Measurements from ENCODE around the gene HOXC12.

The HOXC12 gene

GRCh38 chr12:53988541-53989226 lies 34.0 kb downstream of the HOXC12 start:
- H2BK120ac ChIP-seq (ENCODE audit: insufficient read depth, low read length, poor library complexity): no peak overlapping the region
- H3K4me1 ChIP-seq (ENCODE audit: control insufficient read depth in 1 of 2, insufficient read depth in 2 of 2, low read length in 2 of 2): peaks cover 0 to 2% of the 10 kb centered on the region in 2 experiments
- H3K4ac ChIP-seq (ENCODE audit: low read depth, low read length): no peak overlapping the region
- no peak overlapping the region for H3K23ac ChIP-seq (ENCODE audit: low read length)
- H2BK12ac ChIP-seq (ENCODE audit: low read length): no peak overlapping the region
- H4K91ac ChIP-seq (ENCODE audit: low read depth, low read length): no peak overlapping the region
- no peak overlapping the region for H3K9ac ChIP-seq (ENCODE audit: low read length)
- no CpG with 5 or more reads among the region's 5 CpGs for WGBS (ENCODE audit: extremely low coverage, insufficient coverage, insufficient read length)
- no peak for DNase-seq
- H3K79me1 ChIP-seq (ENCODE audit: low read length): no peaks in the 10 kb centered on the region
- no peak overlapping the region for H2BK5ac ChIP-seq (ENCODE audit: low read depth, low read length, poor library complexity)
- no peak overlapping the region for H3K27ac ChIP-seq (ENCODE audit: low read depth, low read length)
- no peak overlapping the region for H4K12ac ChIP-seq (ENCODE audit: low read depth, low read length)
- no peak overlapping the region for H3K18ac ChIP-seq (ENCODE audit: low read length)
- no peak overlapping the region for H3K4me3 ChIP-seq (ENCODE audit: low read depth, low read length)
- H3K27me3 ChIP-seq (ENCODE audit: insufficient read depth, low read length): peaks cover 91% of the 10 kb centered on the region
- no peak overlapping the region for H2AK5ac ChIP-seq (ENCODE audit: low read length)
- no peak overlapping the region for H3K4me2 ChIP-seq (ENCODE audit: low read length)
- no peak overlapping the region for H4K8ac ChIP-seq (ENCODE audit: low read depth, low read length)
- H3K9me3 ChIP-seq (ENCODE audit: insufficient read depth, low read depth, low read length): peaks cover 25% of the 10 kb centered on the region
- H3K14ac ChIP-seq (ENCODE audit: low read length): no peak overlapping the region
- no peak overlapping the region for H2AFZ ChIP-seq (ENCODE audit: insufficient read depth, low read length, poor library complexity)
- H3K79me2 ChIP-seq (ENCODE audit: control insufficient read depth, insufficient read depth, low read length, poor library complexity): no peaks in the 10 kb centered on the region
- H3K36me3 ChIP-seq (ENCODE audit: control insufficient read depth in 1 of 2, insufficient read depth in 2 of 2, low read length in 2 of 2): no peaks in the 10 kb centered on the region

- Histone ChIP-seq H2BK5ac (ENCODE audit: low read depth, low read length, poor library complexity) (no peak overlapping the region), H3K36me3 (ENCODE audit: control insufficient read depth in 1 of 2, insufficient read depth in 2 of 2, low read length in 2 of 2) (no peaks in the 10 kb centered on the region), H3K4me2 (ENCODE audit: low read length) (no peak overlapping the region), H2BK120ac (ENCODE audit: insufficient read depth, low read length, poor library complexity) (no peak overlapping the region), H3K4me1 (ENCODE audit: control insufficient read depth in 1 of 2, insufficient read depth in 2 of 2, low read length in 2 of 2) (no peaks in the 10 kb centered on the region), H2BK12ac (ENCODE audit: low read length) (no peak overlapping the region), H3K23ac (ENCODE audit: low read length) (no peak overlapping the region), H3K27ac (ENCODE audit: low read depth, low read length) (no peak overlapping the region), H3K4ac (ENCODE audit: low read depth, low read length) (no peak overlapping the region), H4K12ac (ENCODE audit: low read depth, low read length) (no peak overlapping the region), H3K18ac (ENCODE audit: low read length) (no peak overlapping the region), H3K79me1 (ENCODE audit: low read length) (no peaks in the 10 kb centered on the region), H3K14ac (ENCODE audit: low read length) (no peak overlapping the region), H3K9me3 (ENCODE audit: insufficient read depth, low read depth, low read length) (peaks cover 26% of the 10 kb centered on the region), H3K4me3 (ENCODE audit: low read depth, low read length) (no peak overlapping the region), H3K9ac (ENCODE audit: low read length) (no peak overlapping the region), H3K79me2 (ENCODE audit: control insufficient read depth, insufficient read depth, low read length, poor library complexity) (no peaks in the 10 kb centered on the region), H3K27me3 (ENCODE audit: insufficient read depth, low read length) (peaks cover 91% of the 10 kb centered on the region), H4K8ac (ENCODE audit: low read depth, low read length) (no peak overlapping the region), H2AK5ac (ENCODE audit: low read length) (no peak overlapping the region), H2AFZ (ENCODE audit: insufficient read depth, low read length, poor library complexity) (no peak overlapping the region), H4K91ac (ENCODE audit: low read depth, low read length) (no peak overlapping the region)
- peak; percentile 43 to 78 for DNase-seq
- WGBS (ENCODE audit: extremely low coverage, insufficient coverage, insufficient read length): no CpG with 5 or more reads among the region's 28 CpGs
Measured at GRCh38 chr12:53989227-53990113, 34.8 kb downstream of the HOXC12 start.

- Histone ChIP-seq H3K4me3 (ENCODE audit: low read depth, low read length) (no peak overlapping the region), H3K23ac (ENCODE audit: low read length) (no peak overlapping the region), H2BK120ac (ENCODE audit: insufficient read depth, low read length, poor library complexity) (no peak overlapping the region), H3K4me2 (ENCODE audit: low read length) (no peak overlapping the region), H3K4ac (ENCODE audit: low read depth, low read length) (no peak overlapping the region), H3K27ac (ENCODE audit: low read depth, low read length) (no peak overlapping the region), H2AK5ac (ENCODE audit: low read length) (no peak overlapping the region), H3K4me1 (ENCODE audit: control insufficient read depth in 1 of 2, insufficient read depth in 2 of 2, low read length in 2 of 2) (peaks cover 0 to 5% of the 10 kb centered on the region in 2 experiments), H3K36me3 (ENCODE audit: control insufficient read depth in 1 of 2, insufficient read depth in 2 of 2, low read length in 2 of 2) (no peaks in the 10 kb centered on the region), H2BK12ac (ENCODE audit: low read length) (no peak overlapping the region), H3K9ac (ENCODE audit: low read length) (no peak overlapping the region), H3K79me2 (ENCODE audit: control insufficient read depth, insufficient read depth, low read length, poor library complexity) (no peaks in the 10 kb centered on the region), H3K27me3 (ENCODE audit: insufficient read depth, low read length) (peaks cover 92% of the 10 kb centered on the region), H2AFZ (ENCODE audit: insufficient read depth, low read length, poor library complexity) (no peak overlapping the region), H3K14ac (ENCODE audit: low read length) (no peak overlapping the region), H4K91ac (ENCODE audit: low read depth, low read length) (no peak overlapping the region), H4K8ac (ENCODE audit: low read depth, low read length) (no peak overlapping the region), H3K18ac (ENCODE audit: low read length) (no peak overlapping the region), H3K79me1 (ENCODE audit: low read length) (no peaks in the 10 kb centered on the region), H3K9me3 (ENCODE audit: insufficient read depth, low read depth, low read length) (peaks cover 20% of the 10 kb centered on the region), H4K12ac (ENCODE audit: low read depth, low read length) (no peak overlapping the region), H2BK5ac (ENCODE audit: low read depth, low read length, poor library complexity) (no peak overlapping the region)
- no peak for DNase-seq
- WGBS (ENCODE audit: extremely low coverage, insufficient coverage, insufficient read length): no CpG with 5 or more reads among the region's 27 CpGs
Measured at GRCh38 chr12:53990311-53991076, 35.8 kb downstream of the HOXC12 start.

- peaks cover 17% of the 10 kb centered on the region for H3K9me3 ChIP-seq (ENCODE audit: insufficient read depth, low read depth, low read length)
- peaks cover 92% of the 10 kb centered on the region for H3K27me3 ChIP-seq (ENCODE audit: insufficient read depth, low read length)
- no peak overlapping the region for H4K8ac ChIP-seq (ENCODE audit: low read depth, low read length)
- H3K4me2 ChIP-seq (ENCODE audit: low read length): no peak overlapping the region
- H3K18ac ChIP-seq (ENCODE audit: low read length): no peak overlapping the region
- WGBS (ENCODE audit: extremely low coverage, insufficient coverage, insufficient read length): no CpG with 5 or more reads among the region's 8 CpGs
- no peaks in the 10 kb centered on the region for H3K36me3 ChIP-seq (ENCODE audit: control insufficient read depth in 1 of 2, insufficient read depth in 2 of 2, low read length in 2 of 2)
- peaks cover 0 to 8% of the 10 kb centered on the region in 2 experiments for H3K4me1 ChIP-seq (ENCODE audit: control insufficient read depth in 1 of 2, insufficient read depth in 2 of 2, low read length in 2 of 2)
- H3K79me1 ChIP-seq (ENCODE audit: low read length): no peaks in the 10 kb centered on the region
- H3K9ac ChIP-seq (ENCODE audit: low read length): no peak overlapping the region
- no peak overlapping the region for H4K12ac ChIP-seq (ENCODE audit: low read depth, low read length)
- no peak overlapping the region for H3K27ac ChIP-seq (ENCODE audit: low read depth, low read length)
- no peak overlapping the region for H2BK120ac ChIP-seq (ENCODE audit: insufficient read depth, low read length, poor library complexity)
- H3K14ac ChIP-seq (ENCODE audit: low read length): no peak overlapping the region
- H4K91ac ChIP-seq (ENCODE audit: low read depth, low read length): no peak overlapping the region
- no peak overlapping the region for H3K4me3 ChIP-seq (ENCODE audit: low read depth, low read length)
- no peak overlapping the region for H3K23ac ChIP-seq (ENCODE audit: low read length)
- H2BK12ac ChIP-seq (ENCODE audit: low read length): no peak overlapping the region
- no peak overlapping the region for H2BK5ac ChIP-seq (ENCODE audit: low read depth, low read length, poor library complexity)
- DNase-seq: peak; percentile 23 to 40
- no peak overlapping the region for H3K4ac ChIP-seq (ENCODE audit: low read depth, low read length)
- no peaks in the 10 kb centered on the region for H3K79me2 ChIP-seq (ENCODE audit: control insufficient read depth, insufficient read depth, low read length, poor library complexity)
- H2AK5ac ChIP-seq (ENCODE audit: low read length): no peak overlapping the region
- H2AFZ ChIP-seq (ENCODE audit: insufficient read depth, low read length, poor library complexity): no peak overlapping the region
Measured at GRCh38 chr12:53991077-53991460, 36.4 kb downstream of the HOXC12 start.
